NCI-H2029 (cell line): ENCODE data around the gene LAPTM4A.
A peak's percentile ranks its signal among the peaks of the same experiment; 100 is the strongest.

Experiments
- DNase-seq: peaks from one replicate; lab custom pipeline; 2025; lab: John Stamatoyannopoulos, UW

LAPTM4A gene

DNA sequence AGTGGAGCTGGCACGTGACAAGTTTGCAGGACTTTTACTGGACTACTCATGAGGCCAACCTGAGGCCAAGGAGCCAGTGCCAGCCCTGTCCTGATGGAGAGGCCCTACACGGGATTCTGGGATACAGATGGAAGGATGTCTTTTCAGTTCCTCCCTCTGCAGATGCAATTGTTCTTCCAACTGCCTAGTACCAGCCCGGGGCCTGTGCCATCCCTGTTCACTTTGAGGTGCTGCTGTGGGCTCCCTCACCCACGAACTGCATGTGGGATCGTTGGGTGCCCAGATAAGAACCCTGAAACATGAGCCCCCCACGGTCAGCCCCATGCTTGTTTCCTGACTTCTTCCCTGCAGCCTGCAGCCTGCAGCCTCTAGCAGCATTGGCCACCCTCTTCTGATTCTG, 25.3 kb upstream of the LAPTM4A start:
- DNase-seq, result no peak

DNA sequence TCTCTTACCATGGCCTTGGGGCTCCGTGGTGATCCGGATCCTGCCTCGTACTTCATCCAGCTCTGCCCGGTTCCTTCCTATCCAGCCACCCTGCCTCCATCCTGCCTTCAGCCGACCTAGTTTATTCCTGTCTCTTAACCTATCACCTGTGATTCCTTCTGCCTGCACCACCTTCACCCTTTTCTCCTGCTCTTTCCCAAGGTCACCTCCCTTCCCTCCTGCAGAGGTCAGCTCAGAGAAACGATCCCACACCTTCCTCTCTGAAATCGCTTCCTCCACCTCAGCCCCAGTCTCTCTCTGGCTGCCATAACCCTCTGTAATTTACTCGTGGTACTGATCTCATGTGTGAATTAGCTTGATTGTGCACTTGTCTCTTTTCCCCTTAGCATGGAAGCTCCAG, 23.5 kb upstream of the LAPTM4A start:
- no peak for DNase-seq

DNA sequence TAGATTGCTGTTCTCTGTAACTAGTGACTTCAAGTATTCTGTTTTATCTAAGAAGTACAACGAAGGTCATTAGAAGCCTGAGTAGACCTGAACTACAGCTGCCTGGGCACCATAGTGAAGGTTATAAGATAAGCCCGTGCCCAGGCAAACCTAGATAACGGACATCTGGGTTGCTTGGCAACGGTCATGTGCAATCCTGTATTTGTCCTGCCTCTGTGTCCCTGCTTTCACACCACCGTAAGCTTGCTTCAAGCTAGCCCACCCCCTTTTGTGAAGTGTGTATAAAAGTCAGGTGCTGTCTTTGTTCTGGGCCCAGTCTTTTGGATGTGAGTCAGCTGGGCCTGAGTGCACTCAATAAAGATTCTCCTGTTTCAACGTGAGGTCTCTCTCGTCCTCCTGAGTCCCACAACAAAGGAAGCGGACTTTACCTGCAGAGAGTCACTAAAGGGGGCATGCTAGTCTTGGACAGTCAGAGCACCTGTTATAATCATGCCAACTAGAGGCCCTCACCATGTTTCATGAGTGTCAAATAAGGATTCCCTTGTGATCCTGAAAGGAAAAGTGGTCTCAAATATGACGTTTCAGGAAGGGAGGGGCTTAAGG, 22.7 kb upstream of the LAPTM4A start:
- peak; percentile 72 for DNase-seq

DNA sequence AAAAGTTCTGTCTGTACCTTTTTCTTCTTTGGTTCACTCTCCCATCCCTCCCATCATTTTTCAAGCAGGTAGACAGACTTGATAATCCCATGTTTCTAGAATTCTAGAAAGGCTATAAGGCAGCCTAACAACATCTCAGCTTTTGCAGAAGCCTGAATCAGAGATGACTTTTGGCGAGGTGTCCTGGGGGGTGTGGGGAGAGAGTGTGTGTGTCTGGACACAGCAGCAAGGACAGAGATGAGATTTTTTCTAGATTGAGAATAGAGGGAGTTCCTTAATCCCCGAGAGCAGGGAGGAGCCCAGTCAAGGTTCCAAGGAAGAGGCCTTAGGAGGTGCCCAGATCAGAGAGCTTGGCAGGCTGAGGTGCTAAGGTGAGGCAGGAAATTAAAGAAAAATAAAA, 22.0 kb upstream of the LAPTM4A start:
- DNase-seq, result no peak

DNA sequence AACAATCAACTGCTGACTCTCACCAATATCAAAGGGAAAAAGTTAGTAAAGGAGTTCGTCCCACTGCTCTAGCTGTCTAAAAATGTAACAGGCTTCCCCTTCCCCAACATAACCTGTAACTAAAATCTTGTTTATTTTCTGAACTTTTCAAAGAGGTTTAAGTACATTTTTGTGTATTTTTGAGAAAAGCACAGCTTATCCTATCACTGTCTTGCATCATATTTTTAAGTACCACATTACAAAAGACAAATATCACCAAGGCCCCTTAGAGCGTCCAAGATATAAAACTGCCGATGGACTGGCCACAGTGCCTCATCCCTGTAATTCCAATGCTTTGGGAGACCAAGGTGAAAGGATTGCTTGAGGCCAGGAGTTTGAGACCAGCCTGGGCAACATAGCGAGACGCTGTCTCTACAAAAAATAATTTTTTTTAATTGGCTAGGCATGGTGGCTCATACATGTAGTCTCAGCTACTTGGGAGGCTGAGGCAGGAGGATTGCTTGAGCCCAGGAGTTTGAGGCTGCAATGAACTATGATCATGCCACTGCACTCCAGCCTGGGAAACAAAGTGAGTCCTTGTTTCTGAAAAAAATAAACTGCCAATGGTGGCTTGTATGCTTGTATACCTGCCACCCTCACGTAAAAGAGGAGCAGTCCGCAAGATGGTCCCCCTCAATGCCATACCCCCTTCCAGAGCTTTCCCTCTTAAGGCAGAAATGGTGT, 21.2 kb upstream of the LAPTM4A start:
- no peak for DNase-seq

DNA sequence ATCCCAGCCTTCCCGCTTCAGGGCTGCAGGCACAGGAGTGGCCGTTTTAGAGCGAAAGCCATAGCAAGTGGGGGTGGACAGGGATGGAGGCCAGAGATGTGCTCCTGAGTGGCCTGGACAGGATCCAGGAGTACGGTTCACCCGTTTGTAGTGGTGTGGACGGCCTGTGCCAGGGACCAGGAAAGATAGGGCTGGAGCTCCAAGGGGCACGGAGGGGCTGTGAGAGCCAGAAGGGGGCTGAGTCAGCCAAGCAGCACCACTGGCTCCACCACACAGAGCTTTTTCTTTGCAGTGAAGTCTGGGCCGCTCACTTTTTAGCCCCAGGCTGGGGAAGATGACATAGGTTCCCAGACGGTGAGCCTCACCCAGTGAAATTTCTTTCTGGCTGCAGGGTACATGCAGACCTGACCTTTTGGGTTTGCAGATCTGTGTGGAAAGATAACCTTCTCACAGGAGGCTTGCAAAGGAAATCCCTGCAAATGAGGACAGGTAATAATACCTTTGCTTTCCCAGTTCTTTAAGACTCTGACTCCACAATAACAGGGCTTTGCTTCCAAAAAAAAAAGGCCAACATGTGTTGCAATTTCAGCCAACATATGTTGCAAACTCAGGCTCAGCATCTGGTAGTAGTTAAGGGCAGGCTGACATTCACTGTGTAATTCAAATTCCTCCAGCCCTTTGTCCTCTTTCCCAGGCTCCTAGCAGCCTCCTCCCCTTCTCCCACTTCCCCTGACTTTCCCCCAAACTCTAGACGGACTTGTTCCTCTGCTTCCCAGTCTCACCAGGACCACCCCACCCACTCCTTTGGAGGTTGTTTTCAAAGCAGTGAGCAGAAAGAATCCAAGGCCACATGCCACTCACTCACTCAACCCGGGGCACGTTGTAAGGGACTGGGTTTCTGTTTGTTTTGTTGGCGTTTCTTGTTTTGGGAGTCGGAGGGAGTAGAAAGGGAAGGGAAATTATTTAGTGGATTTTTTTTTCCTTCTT, 20.3 kb upstream of the LAPTM4A start:
- peak; percentile 3 for DNase-seq

DNA sequence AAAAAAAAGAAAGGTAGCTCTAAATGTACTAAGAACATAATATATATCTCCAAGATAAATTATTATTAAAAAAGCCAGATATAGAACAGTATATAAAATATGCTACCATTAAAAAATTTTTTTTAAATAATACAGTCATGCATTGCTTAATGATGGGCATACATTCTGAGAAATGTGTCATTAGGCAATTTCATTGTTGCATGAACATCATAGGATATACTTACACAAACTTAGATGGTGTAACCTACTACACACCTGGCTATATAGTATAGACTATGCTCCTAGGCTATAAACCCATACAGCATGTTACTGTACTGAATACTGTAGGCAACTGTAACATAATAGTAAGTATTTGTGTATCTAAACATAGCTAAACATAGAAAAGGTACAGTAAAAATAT, 18.3 kb upstream of the LAPTM4A start:
- DNase-seq, result no peak

DNA sequence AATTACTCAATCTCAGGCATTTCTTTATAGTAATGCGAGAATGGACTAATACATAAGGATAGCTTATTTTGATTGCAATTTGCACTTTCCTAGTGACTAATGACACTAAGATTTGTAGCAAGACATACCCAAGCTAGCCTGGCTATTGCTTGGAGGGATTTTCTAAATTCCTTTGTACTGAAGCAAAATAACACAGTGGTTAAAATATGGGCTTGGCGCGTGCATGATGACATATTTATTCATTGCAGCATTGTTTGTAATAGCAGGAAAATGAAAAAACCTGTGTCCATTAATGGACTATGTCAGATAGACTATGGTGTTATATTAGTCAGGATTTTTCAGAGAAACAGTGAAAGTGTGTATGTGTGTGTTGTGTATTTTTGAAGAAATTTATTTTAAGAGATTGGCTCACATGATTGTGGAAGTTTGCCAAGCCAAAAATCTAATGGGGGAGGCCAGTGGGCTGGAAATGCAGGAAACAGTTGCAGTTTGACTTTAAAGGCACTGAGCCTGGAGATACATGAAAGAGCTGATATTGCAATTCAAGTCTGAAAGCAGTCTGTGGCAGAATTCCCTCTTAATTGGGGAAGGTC, 16.7 kb upstream of the LAPTM4A start:
- no peak for DNase-seq

DNA sequence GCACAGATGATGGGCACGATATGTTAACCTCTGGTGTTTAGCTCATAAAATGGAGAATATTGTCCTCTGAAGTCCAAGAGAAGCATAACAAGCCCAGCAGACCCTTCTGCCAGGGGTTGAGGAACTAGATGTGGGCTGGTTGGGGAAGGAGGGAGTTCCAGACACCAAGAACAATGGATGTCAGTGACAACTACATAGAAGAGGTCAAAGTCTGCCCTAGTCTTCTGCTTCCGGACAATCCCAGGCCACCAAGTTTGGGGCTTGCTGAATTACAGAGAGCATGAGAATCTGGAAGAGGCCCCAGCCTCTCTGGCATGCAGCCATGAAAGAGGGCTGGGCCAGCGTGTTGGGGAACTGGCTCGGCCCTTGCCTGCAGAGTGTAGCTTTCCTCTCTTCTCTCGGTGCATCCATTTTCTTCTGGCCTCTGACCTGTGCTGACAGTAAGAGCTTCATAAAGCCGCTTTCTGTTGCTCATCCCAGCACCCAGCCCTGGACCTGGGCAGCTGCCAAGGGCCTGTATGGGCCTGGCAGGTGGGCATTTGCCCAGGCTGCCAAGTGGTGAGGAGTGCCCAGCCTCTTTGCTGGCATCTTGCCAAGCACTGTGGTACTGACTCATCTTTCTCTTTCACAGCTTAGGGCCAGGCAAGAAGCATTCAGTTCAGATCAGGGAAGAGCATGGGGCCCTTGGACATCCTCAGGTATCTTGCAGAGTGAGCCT, 14.6 kb upstream of the LAPTM4A start:
- peak; percentile 77 for DNase-seq

DNA sequence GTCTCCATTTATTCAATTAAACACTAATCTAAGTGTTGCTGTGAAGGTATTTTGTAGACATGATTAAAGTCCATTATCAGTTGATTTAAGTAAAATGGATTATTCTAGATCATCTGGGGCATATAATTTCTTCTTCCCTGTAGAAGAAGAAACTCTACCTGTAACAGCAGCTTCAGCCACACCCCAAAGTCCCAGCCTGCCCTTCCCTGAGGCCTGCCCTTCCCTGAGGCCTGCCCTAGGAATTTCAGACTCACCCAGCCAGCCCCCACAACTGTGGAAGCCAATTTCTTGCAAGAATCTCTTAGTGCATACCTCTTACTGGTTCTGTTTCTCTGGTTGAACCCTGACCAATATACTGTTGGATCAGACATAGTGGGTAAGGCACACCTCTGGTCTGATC, 13.4 kb upstream of the LAPTM4A start:
- DNase-seq, result no peak

DNA sequence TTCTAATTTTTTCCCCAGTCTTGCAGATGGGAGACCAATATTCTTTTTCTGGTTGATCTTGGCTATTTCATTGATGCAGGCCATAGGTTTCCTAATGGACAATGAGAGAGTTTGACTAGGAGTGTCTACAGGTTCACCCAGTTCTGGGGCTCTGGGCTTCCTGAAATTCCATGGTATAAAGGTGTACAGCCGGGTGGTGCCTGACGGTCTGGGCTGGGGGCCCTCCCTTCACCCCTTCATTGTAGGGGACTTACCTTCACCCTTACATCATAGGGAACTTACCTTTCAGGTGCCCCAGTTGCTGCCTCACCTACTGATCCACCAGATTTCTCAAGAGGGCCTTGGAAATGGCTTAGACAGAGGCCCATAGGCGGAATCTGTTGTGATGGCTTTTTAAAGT, 13.0 kb upstream of the LAPTM4A start:
- no peak for DNase-seq

DNA sequence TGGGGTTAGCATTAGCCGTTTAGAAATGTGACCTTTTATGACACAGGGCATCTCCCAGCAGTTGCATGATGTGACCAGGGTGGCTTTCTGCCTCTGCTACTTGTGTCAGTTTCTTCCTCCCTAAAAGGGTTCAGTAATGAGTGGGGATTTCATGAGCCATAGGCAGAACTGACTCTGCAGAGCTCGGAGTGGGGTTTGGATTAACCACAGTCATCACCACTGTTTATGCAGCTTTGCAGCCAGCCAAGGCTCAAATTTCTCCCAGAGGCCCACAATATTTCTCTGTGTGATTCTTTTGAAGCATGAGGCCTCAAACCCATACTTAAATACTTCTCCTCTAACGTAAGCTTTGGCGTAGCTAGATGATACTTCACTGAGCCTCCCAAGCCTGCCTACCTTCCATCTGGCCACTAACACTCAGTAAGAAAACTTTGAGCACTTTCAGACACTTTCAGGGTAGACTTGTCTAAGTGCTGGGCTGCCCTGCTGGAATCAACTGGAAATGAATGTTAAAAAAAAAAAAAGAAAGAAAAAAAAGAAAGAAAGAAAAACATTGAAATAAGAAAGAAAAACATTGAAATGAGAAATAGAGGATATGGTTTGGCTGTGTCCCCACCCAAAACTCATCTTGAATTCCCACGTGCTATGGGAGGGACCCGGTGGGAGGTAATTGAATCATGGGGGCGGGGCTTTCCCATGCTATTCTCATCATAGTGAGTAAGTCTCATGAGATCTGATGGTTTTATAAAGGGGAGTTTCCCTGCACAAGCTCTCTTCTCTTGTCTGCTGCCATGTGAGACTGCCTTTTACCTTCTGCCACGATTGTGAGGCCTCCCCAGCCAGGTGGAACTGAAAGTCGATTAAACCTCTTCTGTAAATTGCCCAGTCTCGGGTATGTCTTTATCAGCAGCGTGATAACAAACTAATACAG, 11.5 kb upstream of the LAPTM4A start:
- DNase-seq, result no peak

DNA sequence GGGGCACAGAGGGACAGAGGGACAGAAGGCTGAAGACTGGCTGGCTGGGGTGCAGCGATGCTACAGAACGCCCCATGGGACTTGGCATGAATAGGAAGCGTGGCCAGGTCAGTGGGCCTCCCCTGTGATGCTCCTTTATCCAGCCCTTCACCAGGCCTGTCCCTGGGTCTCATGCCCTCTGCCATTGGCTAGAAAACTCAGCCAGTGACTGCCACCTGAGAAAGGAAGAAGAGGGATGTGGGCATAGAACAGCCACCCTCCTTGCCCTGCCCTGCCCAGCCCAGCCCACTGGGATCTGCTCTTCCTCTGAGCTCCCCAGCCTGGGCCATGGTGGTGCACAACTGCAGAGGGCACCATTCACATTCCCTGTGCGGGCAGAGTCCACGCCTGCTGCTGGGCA, 10.5 kb upstream of the LAPTM4A start:
- no peak for DNase-seq

DNA sequence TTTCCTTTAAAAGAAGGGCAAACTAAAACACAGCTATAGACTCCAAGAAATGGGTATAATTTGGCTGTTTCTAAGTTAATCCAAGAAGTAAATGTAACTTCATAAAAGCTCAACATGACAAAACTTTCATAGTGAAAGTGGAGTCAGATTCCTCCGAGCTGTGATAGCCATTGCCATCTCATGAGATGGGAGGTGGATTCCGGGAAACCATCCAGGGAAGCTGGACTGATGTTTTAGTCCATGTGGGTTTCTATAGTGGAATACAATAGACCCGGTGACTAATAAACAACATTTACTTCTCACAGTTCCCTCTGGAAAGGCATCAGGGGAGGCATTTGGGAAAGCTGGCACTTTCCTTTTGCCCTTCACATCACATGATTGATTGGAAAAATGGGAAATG, 10.0 kb upstream of the LAPTM4A start:
- no peak for DNase-seq

DNA sequence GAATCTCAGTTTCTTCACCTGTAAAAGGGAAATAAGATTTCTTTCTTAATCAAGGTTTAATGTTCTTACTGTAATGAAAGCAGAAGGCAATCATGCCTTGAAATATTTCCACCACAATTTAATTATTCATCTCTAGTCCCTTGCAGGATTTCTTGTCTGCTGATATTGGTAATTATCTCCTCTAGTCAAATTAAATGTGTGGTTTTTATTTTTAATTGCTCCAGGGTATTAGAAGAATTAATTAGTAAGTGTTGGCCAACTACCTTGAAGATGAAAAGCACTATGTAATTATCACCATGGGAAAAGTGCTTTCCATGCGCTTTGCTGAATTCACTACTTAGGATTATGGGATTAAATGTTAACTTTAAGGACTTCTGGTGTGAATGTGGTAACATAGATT, 8.7 kb upstream of the LAPTM4A start:
- DNase-seq, result no peak

DNA sequence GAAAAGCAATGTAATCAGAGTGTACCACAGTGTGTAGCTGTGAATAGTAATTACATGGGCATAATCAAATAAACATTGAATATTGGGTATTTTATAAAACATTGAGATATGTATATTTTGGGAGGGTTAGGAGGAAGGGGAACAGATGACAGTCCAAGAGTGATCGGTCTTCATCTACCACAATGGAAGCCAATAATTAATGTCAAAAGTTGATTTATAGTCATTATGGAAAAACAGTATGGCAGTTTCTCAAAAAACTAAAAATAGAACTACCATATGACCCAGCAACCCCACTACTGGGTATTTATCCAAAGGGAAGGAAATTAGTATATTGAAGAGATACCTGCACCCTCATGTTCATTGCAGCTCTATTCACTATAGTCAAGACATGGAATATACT, 5.8 kb upstream of the LAPTM4A start:
- no peak for DNase-seq

DNA sequence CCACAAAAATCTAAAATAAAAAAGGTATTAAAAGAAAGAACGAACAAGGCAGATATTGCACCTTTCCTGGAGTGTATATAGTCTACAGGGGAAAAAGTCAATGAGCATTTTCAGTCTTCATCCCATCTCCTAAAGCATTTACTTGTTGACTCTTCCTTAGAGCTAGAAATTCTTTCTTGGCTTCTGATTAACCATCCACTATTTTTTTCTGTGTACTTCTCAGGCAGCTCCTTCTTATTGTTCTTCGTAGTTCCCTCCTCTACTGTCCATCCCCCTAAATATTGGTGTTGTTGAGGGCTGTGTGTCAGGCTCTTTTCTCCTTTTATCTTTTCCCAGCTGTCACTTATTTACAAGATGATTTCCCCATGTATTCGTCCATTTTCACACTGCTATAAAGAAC, 3.5 kb upstream of the LAPTM4A start:
- no peak for DNase-seq

DNA sequence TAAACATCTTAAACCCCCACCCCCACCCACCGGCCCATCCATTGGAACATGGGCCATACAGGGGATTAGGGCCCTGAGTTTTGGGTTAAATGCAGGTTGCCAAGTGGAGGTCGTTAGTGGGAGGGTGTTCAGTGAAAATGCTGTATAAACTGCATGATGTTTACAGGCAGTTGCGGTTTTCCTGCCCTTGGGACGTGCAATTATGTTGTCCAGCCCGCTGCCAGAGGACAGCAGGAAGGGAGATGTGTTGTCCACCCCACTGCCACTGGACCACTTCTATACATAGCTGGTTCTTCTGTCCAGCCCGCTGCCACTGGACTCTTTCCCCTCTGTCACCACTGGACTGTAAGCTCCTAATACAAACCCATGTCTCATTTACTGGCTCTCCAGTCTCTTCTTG, 2.7 kb upstream of the LAPTM4A start:
- DNase-seq, result no peak

DNA sequence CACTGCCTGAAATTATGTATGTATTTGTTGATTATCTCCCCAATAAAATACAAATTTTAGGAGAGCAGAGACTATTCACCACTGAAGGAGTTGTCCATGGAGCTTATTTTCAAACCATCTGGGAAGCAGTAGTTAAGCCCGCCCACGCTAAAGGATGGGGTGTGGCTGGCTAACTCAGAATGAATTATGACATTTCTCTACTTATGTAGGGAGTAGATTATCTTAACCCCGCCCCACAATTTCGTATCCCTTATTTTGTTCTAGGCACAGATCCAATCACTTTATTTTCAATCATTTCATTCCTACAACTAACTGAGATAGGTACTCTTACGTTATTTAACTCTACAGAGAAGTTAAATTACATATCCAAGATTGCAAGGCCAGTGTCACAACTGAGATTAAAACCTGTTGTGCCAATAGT, 1.4 kb upstream of the LAPTM4A start:
- DNase-seq, result peak; percentile 20

DNA sequence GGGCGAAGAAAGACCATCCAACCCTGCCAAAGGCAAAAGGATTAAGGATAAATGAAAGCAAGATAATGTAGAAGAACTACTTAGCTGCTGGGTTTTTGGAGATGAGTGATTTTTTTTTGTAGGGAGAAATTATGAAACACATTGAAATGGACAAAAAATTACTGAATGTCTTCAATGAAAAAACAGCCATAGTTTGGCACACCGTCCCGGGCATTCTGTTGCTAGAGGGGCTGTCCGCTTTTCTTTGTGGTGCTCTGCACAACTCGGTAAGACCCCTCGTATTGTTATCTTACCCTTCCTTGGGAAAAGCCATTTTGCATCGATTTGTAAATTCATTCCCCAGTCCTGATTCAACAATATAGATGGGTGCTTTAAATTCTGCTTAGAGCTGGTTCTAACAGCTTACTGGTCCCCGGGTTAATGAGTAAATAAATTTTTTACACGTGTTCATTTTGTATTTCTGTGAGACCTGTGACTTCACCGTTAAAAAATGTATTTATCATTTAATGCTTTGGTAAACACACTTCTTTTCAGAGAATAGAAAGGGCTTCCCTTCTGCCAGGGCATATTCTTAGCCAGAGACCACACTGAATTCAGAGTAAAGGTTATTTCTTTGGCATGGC, 912 bp upstream of the LAPTM4A start:
- DNase-seq, result peak; percentile 37
